HG02642 (cell line): ENCODE results near the gene SLC17A2.
"Not testable (repeated sequence)": the region's sequence is repeated elsewhere in the genome, so short reads cannot be mapped to it uniquely, and the experiment has no call there.

Source experiments
- ATAC-seq: cut with Tn5 transposase; IDR thresholded peaks from one replicate; pipeline ENCODE4 v1.9.1; 2021; ENCODE audit warnings: mild to moderate bottlenecking; ENCODE audit not compliant: unreplicated experiment, poor library complexity

The SLC17A2 gene

DNA sequence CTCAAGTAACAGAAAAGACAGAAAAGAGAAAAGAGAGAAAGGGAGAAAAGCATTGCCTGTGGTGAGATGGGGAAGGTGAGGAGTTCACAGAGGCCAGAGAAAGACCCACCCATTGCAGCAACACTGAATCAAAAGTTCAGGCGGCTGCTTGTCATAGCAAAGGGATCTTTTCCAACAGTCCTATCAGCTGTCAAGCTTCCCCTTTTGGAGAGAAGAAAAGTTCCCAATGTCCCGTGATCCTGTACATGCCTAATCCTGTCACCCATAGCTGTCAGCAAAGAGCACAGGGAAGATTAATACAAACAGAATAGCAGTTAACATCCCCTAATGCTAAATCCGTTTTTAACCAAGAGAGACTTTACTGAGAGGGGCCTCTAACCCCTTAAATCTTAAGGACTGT lies 23.2 kb upstream of the SLC17A2 start:
- ATAC-seq: no peak

DNA sequence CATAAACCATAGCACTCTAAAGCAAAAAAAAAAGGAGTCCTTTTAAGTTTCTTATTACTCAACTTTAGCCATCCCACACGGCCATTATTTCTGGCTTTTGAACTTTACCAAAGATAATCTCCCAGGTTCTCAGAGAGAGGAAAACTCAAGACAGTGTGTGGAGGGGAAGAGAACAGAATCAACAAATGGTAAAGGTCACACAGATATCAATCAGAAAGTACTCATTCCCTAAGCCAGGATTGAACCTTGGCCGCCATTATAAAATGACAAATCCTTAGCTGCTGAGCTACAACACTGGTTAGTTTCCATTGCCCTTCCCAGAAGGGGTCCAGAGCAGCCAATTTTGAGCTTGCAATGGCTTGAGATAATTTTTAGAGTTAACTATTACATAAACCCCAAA lies 22.0 kb upstream of the SLC17A2 start:
- ATAC-seq: no peak

DNA sequence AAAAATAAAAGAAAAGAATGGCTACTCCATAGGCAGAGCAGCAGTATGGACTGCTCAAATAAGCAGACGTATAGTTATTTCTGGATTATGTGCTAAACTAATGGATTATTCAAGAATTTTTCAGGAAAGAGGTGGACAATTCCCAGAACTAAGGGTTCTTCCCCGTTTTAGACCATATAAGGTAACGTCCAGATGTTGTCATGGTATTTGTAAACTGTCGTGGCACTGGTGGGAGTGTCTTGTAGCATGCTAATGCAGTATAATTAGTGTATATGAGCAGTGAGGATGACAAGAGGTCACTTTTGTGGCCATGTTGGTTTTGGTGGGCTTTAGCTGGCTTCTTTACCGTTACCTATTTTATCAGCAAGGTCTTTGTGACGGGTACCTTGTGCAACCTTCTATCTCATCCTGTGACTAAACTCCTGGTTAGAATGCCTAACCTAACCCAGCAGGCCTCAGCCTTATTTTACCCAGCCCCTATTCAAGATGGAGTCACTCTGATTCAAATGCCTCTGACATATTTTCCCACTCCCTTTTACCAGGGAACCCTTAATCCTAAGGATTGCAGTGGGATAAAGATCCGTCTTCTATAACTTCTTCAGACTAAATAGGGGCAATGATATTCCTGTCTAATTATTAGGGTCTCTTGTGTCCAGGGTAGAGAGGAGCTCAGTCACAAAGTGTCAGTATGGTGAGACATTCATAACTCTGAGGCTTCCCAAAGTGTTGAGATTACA lies 21.0 kb upstream of the SLC17A2 start:
- no peak for ATAC-seq

DNA sequence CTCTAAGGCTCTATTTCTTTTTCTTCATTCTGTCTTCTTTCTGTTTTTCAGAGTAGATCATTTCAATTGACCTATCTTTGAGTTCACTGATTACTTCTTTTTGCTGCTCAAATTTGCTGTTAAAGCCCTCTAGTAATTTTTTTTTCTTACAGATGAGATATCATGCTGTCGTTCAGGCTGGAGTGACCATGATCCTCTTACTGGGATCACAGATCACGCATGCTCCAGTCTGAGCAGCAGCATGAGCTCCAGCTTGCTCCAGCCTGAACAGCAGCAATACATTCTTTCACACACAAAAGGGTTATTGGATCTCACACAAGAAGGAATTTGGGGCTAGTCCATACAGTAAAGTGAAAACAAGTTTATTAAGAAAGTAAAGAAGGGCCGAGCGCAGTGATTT lies 19.8 kb upstream of the SLC17A2 start:
- ATAC-seq: no peak

DNA sequence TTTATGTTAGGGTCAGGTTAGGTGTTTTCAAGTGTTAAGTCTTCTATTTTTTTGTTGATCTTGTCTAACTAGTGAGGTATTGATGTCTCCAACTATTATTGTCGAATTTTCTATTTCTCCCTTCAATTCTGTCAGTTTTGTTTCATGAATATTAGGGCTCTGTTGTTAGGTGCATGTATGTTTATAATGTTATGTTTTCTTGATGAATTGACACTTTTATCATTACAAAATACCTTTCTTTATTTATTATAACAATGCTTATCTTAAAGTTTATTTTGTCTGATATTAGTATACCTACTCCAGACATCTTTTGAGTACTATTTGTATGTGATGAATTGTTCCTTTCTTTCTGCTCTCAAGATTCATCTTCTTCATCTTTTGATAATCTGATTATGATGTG lies 19.2 kb upstream of the SLC17A2 start:
- no peak for ATAC-seq

DNA sequence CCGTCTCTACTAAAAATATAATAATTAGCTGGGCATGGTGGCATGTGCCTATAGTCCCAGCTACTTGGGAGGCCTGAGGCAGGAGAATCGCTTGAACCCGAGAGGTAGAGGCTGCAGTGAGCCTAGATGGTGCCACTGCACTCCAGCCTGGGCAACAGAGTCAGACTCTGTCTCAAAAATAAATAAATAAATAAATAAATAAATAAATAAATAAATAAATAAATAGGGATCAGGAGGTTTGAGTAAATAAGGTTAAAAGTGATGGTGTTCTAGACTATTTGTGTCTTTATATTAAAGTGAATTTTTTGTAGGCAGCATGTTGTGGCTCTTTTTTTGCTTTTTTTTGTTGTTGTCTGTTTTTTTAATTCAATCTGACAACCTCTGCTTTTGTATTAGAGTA lies 17.0 kb upstream of the SLC17A2 start:
- ATAC-seq: not testable (repeated sequence)

DNA sequence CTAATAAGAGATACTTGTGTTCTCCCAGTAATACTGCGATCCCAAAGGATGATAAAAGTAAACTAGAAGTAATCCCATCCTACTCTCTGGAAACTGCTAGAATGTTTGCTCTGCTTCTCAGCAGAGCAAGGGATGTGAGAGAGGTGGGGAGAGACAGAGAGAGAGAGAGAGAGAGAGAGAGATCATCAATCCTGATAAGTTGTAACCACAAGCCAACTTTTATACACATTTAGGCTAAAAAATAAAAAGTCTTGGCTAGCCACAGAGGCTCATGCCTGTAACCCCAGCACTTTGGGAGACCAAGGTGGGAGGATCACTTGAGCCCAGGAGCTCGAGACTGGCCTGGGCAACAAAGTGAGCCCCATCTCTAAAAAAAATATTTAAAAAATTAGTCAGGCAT lies 16.1 kb upstream of the SLC17A2 start:
- no peak for ATAC-seq

DNA sequence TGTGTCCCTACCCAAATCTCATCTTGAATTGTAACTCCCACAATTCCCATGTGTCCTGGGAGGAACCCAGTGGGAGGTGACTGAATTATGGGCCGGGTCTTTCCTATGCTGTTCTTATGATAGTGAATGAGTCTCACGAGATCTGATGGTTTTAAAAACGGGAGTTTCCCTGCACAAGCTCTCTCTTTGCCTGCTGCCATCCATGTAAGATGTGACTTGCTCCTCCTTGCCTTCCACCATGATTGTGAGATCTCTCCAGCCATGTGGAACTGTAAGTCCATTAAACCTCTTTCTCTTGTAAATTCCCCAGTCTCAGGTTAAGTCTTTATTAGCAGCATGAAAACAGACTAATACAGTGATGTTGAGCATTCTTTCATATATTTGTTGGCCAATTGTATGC lies 15.2 kb upstream of the SLC17A2 start:
- ATAC-seq: not testable (repeated sequence)

DNA sequence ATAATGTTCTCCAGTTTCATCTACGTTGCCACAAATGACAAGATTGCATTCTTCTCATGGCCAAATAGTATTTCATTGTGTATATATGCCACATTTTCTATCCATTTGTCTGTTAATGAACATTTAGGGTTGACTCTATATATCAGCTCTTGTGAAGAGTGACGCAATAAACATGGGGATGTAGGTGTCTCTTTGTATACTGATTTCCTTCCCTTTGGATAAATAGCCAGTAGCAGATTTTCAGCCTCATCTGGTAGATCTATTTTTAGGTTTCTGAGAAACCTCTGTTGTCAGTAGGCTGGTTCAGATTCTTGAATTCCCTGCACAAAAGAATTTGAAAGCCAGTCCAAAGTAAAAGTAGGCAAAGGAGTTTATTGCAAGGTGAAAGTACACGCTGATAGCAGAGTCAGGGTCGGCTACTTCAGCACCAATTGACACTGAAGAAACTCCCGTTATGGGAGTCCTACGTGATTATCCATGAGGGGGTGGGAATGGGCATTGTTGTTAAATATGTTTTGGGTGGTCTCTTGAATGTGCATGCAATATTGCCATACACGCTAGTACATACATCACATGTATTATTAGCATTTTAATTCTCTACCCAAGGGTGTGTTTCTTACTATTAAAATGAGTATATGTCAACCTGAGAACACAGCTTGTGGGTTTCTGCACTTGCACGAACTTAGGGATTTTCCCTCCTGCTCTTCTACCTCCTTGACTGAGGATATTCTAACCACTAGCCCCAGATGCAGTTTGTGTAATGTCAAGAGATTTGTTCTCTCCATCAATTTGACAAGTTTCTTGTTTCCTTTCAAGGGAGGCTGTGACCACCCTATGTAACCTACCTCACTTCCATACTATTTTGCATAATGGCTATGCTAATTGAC lies 14.4 kb upstream of the SLC17A2 start:
- ATAC-seq: peak; percentile 93

DNA sequence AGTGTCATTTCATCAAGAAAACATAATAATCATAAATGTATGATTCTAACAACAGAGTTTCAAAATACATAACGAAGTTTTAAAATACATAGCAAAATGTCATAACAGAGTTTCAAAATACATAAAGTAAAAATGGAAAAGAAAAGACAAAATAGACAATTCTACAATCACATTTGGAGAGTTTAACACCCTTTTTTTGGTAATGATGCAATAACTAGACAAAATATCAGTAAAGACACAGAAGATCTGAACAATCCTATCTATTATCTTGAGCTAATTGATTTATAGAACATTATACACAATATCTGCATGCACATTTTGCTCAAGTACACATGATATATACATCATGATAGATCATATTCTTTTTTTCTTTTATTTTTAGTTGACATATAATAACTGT lies 13.4 kb upstream of the SLC17A2 start:
- no peak for ATAC-seq

DNA sequence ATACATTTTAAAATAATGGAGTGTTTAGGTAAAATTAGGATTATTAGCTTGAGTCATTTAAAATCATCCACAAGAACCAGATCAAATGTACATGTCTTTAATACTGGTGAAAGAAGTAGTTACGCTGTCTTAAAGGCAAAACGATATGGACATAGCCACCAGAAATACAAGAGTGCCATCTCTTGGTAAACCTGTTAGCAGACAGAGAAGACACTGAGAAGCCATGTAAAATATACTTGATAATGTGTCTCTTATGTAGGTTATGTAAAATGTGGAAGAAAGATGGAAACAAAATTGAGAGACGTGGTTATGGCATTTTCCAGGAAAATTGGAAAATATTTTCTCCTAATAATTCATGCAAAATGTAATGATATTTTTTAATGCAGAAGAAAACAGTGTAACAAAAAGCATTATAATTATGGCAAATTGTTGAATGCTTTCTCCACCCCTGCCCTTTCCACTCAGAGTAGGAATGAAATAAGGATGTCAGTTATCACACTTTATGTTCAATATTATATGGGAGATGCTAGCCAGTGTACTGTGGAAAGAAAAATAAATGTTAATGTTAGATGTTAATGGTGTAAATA lies 12.2 kb upstream of the SLC17A2 start:
- no peak for ATAC-seq

DNA sequence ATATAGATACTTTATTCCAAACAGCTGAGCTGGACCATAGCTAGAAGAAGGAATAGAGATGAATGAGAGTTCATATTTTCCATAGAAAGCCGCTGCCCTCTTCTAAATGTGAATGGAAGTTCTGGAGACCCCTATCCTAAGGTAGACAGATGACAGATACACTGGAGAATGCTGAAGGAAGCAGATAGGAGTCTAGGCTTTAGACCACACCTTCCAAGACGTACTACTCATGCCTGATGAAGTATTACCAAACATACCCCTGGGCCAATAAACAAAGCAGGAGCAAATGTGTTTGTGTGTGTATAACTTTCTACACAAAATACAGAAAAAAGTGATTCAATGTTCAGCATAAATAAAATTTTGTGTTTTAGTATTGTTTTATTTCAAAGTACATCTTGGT lies 9.1 kb upstream of the SLC17A2 start:
- ATAC-seq: no peak

DNA sequence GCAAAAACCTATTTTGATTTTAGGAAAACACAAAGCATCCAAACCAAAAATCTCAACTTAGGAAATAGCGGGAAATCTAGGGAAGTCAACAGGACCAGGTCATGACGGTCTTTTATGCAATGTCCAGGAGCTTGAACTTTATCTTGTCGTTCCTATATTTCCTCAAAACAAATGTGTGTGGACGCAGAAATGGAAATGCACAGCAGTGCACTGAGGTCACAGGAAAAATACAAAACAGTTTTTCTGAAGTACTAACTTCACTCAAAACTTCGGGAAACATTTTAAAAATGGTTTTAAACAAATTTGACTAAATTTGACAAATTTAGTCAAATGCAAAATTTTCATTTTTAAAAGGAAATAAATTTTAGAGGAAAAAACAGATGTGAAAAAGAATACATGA lies 5.5 kb upstream of the SLC17A2 start:
- no peak for ATAC-seq

DNA sequence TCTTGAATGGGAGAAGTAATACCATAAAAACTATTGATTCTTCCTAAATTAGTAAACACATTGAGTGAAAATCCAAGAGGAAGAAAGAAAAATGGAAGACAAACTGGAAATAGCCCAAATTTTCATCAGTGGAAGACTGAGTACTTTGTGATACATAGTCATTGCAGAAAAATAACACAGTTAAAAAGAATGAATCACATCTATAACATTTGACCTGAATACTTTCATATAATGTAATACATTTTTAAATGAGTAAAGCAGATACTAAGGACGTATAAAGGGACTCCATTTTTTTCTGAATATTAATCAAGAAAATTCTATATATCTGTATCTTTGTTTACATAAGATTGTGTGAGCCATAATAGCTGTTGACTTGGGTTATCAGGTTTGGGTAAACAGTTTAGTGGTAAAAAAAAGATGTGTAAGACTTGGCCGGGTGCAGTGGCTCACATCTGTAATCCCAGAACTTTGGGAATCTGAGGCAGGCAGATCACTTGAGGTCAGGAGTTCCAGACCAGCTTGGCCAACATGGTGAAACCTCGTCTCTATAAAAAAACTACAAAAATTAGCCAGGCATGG lies 4.3 kb upstream of the SLC17A2 start:
- no peak for ATAC-seq

DNA sequence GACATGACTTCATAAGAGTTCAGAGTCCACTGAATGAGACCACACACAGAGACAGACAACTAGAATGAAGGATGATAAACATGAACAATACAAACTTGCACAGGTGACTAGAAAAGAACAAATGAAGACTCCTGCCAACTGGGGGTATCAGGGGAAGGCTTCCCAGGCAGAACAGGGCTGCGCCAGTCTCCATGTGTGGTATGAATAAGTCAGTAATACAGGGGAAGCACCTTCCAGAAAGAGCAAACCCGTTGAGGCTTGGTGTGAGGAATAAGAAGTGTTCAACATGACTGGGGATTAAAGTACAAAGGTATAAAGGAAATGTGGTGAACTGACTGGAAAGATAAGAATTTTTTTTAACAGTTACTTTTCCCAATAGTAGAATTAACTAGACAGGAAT lies 3.7 kb upstream of the SLC17A2 start:
- ATAC-seq: no peak

DNA sequence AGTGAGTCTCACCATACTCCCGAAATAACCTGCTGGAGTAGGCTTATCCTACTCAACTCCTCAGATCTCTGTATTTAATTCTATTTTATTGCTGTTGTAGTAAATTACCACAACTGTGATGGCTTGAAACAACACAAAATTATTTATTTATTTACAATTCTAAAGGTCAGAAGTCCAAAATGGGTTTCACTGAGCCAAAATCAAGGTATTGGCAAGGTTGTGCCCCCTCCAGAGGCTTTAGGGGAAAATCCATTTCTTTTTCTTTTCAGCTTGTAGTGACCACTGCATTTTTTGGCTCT lies 869 bp upstream of the SLC17A2 start:
- no peak for ATAC-seq

DNA sequence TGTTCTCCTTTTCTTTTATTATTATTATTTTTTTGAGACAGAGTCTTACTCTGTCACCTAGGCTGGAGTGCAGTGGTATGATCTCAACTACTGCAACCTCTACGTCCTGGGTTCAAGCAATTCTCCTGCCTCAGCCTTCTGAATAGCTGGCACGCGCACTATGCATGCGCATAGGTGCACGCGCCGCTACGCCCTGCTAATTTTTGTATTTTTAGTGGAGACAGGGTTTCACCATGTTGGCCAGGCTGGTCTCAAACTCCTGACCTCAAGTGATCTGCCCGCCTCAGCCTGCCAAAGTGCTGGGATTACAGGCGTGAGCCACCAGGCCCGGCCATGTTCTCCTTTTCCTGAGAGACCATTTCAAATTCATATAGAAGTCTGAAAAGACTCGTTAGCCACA lies 706 bp downstream of the SLC17A2 start:
- not testable (repeated sequence) for ATAC-seq

DNA sequence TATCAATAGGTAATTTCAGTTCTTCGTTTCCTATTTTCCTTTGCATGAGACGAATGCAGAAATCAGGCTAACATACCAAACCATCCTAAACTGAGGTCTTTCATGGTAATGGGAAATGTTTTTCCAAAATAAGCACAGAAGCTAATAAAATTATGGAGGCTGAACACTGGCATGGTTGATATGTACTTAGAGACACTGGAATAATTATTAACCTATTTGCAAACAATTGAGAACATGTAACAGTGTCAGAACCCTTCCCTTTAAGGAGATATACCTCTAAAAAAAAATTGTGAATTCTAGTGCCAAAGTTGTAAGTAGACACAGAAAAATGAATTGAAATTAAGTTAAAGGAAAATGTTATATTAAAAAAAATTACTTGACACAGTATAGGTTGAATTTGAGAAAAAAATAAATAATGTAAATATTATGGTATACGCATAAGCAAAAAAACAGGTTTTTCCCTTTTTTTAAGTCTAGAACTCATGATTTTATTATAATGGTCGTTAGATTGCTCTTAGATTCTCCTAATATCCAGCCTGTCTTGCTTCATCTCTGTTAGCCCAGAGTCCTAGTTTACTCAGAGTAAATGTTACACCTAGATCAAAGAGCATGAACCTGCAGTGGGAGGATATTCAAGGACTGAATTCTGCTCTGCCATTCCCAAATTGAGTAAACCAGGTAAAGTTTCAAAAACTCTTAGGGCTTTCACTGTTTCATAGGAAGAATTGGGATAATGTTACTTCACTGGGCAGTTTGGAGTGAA lies 1.7 kb downstream of the SLC17A2 start:
- no peak for ATAC-seq

DNA sequence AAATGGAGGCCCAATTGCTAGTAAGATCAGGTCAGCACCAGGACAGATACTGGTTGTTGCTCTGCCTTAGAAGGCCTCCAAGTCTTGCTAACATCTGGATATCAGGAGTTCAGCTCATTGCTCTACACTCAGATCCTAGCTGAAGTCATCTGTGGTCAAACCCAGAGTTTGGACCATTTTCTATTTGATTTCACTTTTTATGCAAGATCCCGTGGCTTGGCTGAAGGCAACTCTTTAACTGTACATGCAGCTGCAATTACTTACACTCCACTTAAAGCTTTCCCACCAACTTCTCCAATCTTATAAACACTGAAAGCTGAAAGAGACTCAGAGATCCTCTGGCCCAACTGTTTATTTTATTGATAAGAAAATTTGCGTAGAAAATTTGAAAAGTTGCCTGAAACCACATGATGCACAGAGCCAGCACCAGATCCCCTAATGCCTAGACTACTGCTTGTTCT lies 2.7 kb downstream of the SLC17A2 start:
- no peak for ATAC-seq

DNA sequence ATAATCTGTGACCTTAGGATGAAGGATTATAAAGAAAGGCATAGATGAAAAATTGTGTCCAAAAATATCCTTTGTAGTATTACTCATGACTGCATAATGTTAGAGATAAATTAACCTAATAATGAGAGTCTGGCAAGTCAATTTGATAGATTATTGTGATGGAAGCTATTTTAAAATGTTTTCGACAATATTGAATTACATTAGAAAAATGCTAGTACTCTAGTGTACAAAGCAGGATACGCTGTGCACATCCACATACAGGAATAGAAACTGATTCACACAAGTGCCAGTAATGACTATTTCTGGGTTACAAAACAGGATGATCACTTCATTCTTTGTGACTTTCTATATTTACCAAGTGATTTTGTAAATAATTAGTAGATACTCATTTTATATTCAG lies 3.3 kb downstream of the SLC17A2 start:
- ATAC-seq: no peak
